Measurements from ENCODE around the gene IDUA.
A peak's percentile ranks its signal among the peaks of the same experiment; 100 is the strongest.

Gene IDUA

DNA sequence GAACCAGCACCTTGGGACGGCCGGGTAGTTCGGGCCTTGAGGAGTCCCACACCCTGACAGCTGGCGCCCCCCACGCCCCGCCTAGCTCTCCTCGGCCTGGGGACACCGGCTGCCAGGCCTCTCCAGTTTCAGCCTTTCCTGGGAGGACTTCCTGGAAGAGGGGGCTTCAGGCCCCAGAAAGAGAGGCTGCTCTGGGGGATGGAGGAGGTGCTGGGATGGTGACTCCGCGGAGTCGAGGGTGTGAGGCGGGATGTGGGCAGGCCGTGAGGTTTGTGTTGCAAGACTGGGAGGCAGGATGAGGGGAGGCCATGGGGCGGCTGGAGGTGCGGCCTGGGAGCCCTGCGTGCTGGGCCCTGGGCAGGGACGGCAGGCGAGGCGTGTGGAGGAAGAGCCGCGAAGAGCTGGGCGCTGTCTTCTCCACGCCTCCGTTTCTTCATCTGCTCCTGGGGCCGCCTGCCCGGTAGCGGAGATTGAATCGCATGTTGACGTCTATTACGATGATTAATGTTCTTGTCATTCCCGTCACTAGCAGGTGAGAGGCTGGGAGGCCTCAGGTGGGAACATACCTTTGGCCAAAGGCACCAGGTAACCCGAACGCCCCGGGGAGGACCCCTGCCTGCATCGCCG lies 23.7 kb downstream of the IDUA start:
- peaks cover 40% of the 10 kb centered on the region for H3K27me3 Mint-ChIP-seq
- H3K9me3 Mint-ChIP-seq: peaks cover 0 to 6% of the 10 kb centered on the region in 2 donors
- DNase-seq: peak in 1 of 2 donors; percentile 89
- ATAC-seq: peak; percentile 78
- H3K4me1 Mint-ChIP-seq: peaks cover 28% of the 10 kb centered on the region
- H3K27ac Mint-ChIP-seq: peak overlapping the region in 1 of 2 donors; percentile 78
- peak overlapping the region; percentile 83 to 89 for H3K4me3 Mint-ChIP-seq

GRCh38 chr4:1011022-1011665 lies 24.3 kb downstream of the IDUA start, which contains the start of gene FGFRL1:
Gene FGFRL1, plus strand, starts transcription at chr4:1011626. Its CDS starts 860 bp downstream, at chr4:1012486.
- H3K9me3 Mint-ChIP-seq: peaks cover 0 to 6% of the 10 kb centered on the region in 2 donors
- H3K4me3 Mint-ChIP-seq: peak within 1 kb of the TSS; percentile 83 to 89
- peak within 1 kb of the TSS; percentile 19 to 78 for H3K27ac Mint-ChIP-seq
- H3K27me3 Mint-ChIP-seq: peaks cover 33% of the 10 kb centered on the region
- peak; percentile 56 for ATAC-seq
- DNase-seq: peak; percentile 87 to 88
- H3K4me1 Mint-ChIP-seq: peaks cover 28% of the 10 kb centered on the region

GRCh38 chr4:1011666-1012033 lies 24.8 kb downstream of the IDUA start:
- no peak overlapping the region for H3K27ac Mint-ChIP-seq
- ATAC-seq (no peak), DNase-seq (no peak)
- peak overlapping the region; percentile 45 to 83 for H3K4me3 Mint-ChIP-seq
- peaks cover 28% of the 10 kb centered on the region for H3K4me1 Mint-ChIP-seq
- H3K27me3 Mint-ChIP-seq: peaks cover 28% of the 10 kb centered on the region
- H3K9me3 Mint-ChIP-seq: peaks cover 0 to 5% of the 10 kb centered on the region in 2 donors

DNA sequence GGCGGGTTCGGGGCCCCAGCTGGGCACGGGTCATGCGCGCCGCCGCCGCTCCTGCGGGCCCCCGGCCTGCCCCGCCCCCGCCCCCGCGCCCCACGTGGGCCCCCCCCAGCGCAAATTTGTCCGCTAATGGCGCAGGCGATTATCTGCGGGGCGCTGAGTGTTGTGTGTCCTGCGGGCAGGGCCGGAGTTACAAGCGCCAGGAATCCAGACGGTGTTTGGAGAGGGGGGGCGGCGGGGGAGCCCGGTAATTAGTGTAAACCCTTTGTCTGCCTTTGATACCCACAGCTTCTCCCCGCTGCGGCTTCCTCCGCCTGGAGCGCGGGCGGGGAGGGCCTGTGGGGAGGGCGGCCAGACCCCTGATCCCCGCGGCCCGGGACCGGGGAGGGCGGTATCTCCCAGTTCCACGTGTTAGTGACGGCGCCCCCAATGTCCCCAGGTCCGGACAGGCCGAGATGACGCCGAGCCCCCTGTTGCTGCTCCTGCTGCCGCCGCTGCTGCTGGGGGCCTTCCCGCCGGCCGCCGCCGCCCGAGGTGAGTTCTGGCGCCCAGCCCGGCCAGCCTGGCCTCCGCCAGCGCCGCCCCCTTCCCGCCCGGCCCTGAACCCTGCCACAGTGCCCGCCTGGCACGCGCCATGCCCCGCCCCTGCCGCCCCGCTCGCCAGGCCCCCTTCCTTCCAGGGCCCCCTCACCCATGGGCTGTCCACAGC lies 25.3 kb downstream of the IDUA start:
- H3K9me3 Mint-ChIP-seq: no peaks in the 10 kb centered on the region
- peaks cover 28% of the 10 kb centered on the region for H3K4me1 Mint-ChIP-seq
- peaks cover 23% of the 10 kb centered on the region for H3K27me3 Mint-ChIP-seq
- peak overlapping the region in 1 of 2 donors; percentile 19 for H3K27ac Mint-ChIP-seq
- H3K4me3 Mint-ChIP-seq: peak overlapping the region; percentile 62 to 71
- DNase-seq (peak; percentile 28 to 34), ATAC-seq (no peak)

- no peak for DNase-seq
- Mint-ChIP-seq H3K4me1 (peaks cover 34% of the 10 kb centered on the region), H3K4me3 (peak overlapping the region in 1 of 2 donors; percentile 35), H3K9me3 (no peaks in the 10 kb centered on the region), H3K27me3 (peaks cover 10% of the 10 kb centered on the region), H3K27ac (no peak overlapping the region)
- no peak for ATAC-seq
Measured at GRCh38 chr4:1013225-1014073, 26.6 kb downstream of the IDUA start.

- no peak overlapping the region for H3K27ac Mint-ChIP-seq
- DNase-seq (no peak), ATAC-seq (no peak)
- peaks cover 26% of the 10 kb centered on the region for H3K4me1 Mint-ChIP-seq
- H3K27me3 Mint-ChIP-seq: no peaks in the 10 kb centered on the region
- H3K9me3 Mint-ChIP-seq: no peaks in the 10 kb centered on the region
- no peak overlapping the region for H3K4me3 Mint-ChIP-seq
Measured at GRCh38 chr4:1014291-1015167, 27.7 kb downstream of the IDUA start.

GRCh38 chr4:1015179-1015578 lies 28.3 kb downstream of the IDUA start:
- ATAC-seq (no peak), DNase-seq (no peak)
- H3K4me1 Mint-ChIP-seq: peaks cover 25% of the 10 kb centered on the region
- H3K27me3 Mint-ChIP-seq: no peaks in the 10 kb centered on the region
- no peak overlapping the region for H3K4me3 Mint-ChIP-seq
- H3K9me3 Mint-ChIP-seq: no peaks in the 10 kb centered on the region
- H3K27ac Mint-ChIP-seq: no peak overlapping the region

GRCh38 chr4:1015746-1016145 lies 28.9 kb downstream of the IDUA start:
- Mint-ChIP-seq H3K9me3 (no peaks in the 10 kb centered on the region), H3K4me1 (peaks cover 19% of the 10 kb centered on the region), H3K27me3 (no peaks in the 10 kb centered on the region), H3K4me3 (no peak overlapping the region), H3K27ac (no peak overlapping the region)
- no peak for DNase-seq
- ATAC-seq: no peak

- no peak overlapping the region for H3K27ac Mint-ChIP-seq
Measured at GRCh38 chr4:1017211-1017610, 30.4 kb downstream of the IDUA start.

GRCh38 chr4:1017706-1018105 lies 30.9 kb downstream of the IDUA start:
- DNase-seq: no peak
- Mint-ChIP-seq H3K27me3 (no peaks in the 10 kb centered on the region), H3K4me1 (peaks cover 17% of the 10 kb centered on the region), H3K4me3 (no peak overlapping the region), H3K9me3 (no peaks in the 10 kb centered on the region), H3K27ac (peak overlapping the region in 1 of 2 donors; percentile 44)
- no peak for ATAC-seq

More at GRCh38 chr4:1017211-1017610, 30.4 kb downstream of the IDUA start:
- Mint-ChIP-seq H3K27me3 (no peaks in the 10 kb centered on the region), H3K4me3 (no peak overlapping the region), H3K9me3 (no peaks in the 10 kb centered on the region), H3K4me1 (peaks cover 17% of the 10 kb centered on the region)
- DNase-seq (no peak), ATAC-seq (no peak)

GRCh38 chr4:1018147-1019020 lies 31.5 kb downstream of the IDUA start:
- Mint-ChIP-seq H3K9me3 (no peaks in the 10 kb centered on the region), H3K4me1 (peaks cover 17% of the 10 kb centered on the region), H3K4me3 (no peak overlapping the region), H3K27ac (peak overlapping the region in 1 of 2 donors; percentile 44), H3K27me3 (no peaks in the 10 kb centered on the region)
- DNase-seq: no peak
- ATAC-seq: no peak

- H3K27ac Mint-ChIP-seq: peak overlapping the region in 1 of 2 donors; percentile 54
- no peak for ATAC-seq
- H3K4me1 Mint-ChIP-seq: peaks cover 8% of the 10 kb centered on the region
- H3K9me3 Mint-ChIP-seq: no peaks in the 10 kb centered on the region
- H3K4me3 Mint-ChIP-seq: no peak overlapping the region
- no peaks in the 10 kb centered on the region for H3K27me3 Mint-ChIP-seq
- no peak for DNase-seq
Measured at GRCh38 chr4:1019320-1019719, 32.5 kb downstream of the IDUA start.

- Mint-ChIP-seq H3K9me3 (no peaks in the 10 kb centered on the region), H3K27ac (no peak overlapping the region), H3K27me3 (no peaks in the 10 kb centered on the region), H3K4me1 (peaks cover 6% of the 10 kb centered on the region), H3K4me3 (no peak overlapping the region)
- DNase-seq: no peak
- ATAC-seq: no peak
Measured at GRCh38 chr4:1019729-1020470, 33.1 kb downstream of the IDUA start.
